Stimulated activated CD4-positive, alpha-beta T cell treated with anti-CD3 and anti-CD28 coated beads, TNF-alpha, amount 100 ng/mL, for 48 hours (primary cell): Measurements from ENCODE around the gene ELMO1.

ENCODE experiments used
- DNase-seq, 3 donors: peaks; one replicate each; pipeline ENCODE4 v3.0.0-alpha.2; 2020; ENCODE audit warnings: low read depth in 3 of 3

Gene ELMO1

GRCh38 chr7:37372750-37373149, 75.9 kb downstream of the ELMO1 start:
- no peak for DNase-seq

GRCh38 chr7:37371755-37372154, 76.9 kb downstream of the ELMO1 start:
- no peak for DNase-seq

GRCh38 chr7:37369906-37370305, 78.8 kb downstream of the ELMO1 start:
- no peak for DNase-seq

- DNase-seq = no peak
Observed at GRCh38 chr7:37368540-37368939, 80.1 kb downstream of the ELMO1 start.

- DNase-seq = no peak
Observed at GRCh38 chr7:37367010-37367409, 81.7 kb downstream of the ELMO1 start.

- DNase-seq = no peak
Observed at GRCh38 chr7:37366445-37366844, 82.2 kb downstream of the ELMO1 start.

- no peak for DNase-seq
Observed at GRCh38 chr7:37365405-37365804, 83.3 kb downstream of the ELMO1 start.

- DNase-seq = no peak
Observed at GRCh38 chr7:37364856-37365255, 83.8 kb downstream of the ELMO1 start.

GRCh38 chr7:37363536-37364491, 84.8 kb downstream of the ELMO1 start:
- no peak for DNase-seq

- no peak for DNase-seq
Observed at GRCh38 chr7:37362802-37363201, 85.9 kb downstream of the ELMO1 start.

GRCh38 chr7:37360484-37360883, 88.2 kb downstream of the ELMO1 start:
- no peak for DNase-seq

- DNase-seq = no peak
Observed at GRCh38 chr7:37359662-37360444, 88.8 kb downstream of the ELMO1 start.

- no peak for DNase-seq
Observed at GRCh38 chr7:37359180-37359579, 89.5 kb downstream of the ELMO1 start.

- no peak for DNase-seq
Observed at GRCh38 chr7:37357637-37357996, 91.0 kb downstream of the ELMO1 start.

GRCh38 chr7:37356911-37357636, 91.6 kb downstream of the ELMO1 start:
- no peak for DNase-seq

- DNase-seq = peak in 1 of 3 donors; percentile 73
Observed at GRCh38 chr7:37354656-37355131, 94.0 kb downstream of the ELMO1 start.

GRCh38 chr7:37353949-37354655, 94.6 kb downstream of the ELMO1 start:
- DNase-seq = no peak

GRCh38 chr7:37352974-37353948, 95.4 kb downstream of the ELMO1 start:
- peak in 2 of 3 donors; percentile 58 to 70 for DNase-seq

GRCh38 chr7:37352251-37352880, 96.3 kb downstream of the ELMO1 start:
- DNase-seq = no peak

GRCh38 chr7:37351716-37352115, 96.9 kb downstream of the ELMO1 start:
- no peak for DNase-seq
